LHCN-M2 (cell line): ENCODE data around the gene ANXA10. TPM values are rescaled to one million over a fixed set of nuclear protein-coding genes. Genes with fewer than 3 reads are reported as not detected.
"Not testable (repeated sequence)": the region's sequence is repeated elsewhere in the genome, so short reads cannot be mapped to it uniquely, and the experiment has no call there.

Source experiments
- DNase-seq: peaks from one replicate; pipeline ENCODE4 v3.0.0-alpha.2; 2012; ENCODE audit warnings: low read depth
- polyA plus RNA-seq: library from polyadenylated mRNA; unstranded; fragments of >200 nt; gene quantifications from one replicate; pipeline ENCODE4 v1.2.1, GENCODE V29; 2012; ENCODE audit warnings: missing spikeins
- total RNA-seq: library from RNA; depleted of rRNA; stranded (reverse); fragments of >200 nt; gene quantifications from 2 replicates; pipeline ENCODE4 v1.2.3, GENCODE V29; 2014; rRNA removed

ANXA10 gene, protein sequence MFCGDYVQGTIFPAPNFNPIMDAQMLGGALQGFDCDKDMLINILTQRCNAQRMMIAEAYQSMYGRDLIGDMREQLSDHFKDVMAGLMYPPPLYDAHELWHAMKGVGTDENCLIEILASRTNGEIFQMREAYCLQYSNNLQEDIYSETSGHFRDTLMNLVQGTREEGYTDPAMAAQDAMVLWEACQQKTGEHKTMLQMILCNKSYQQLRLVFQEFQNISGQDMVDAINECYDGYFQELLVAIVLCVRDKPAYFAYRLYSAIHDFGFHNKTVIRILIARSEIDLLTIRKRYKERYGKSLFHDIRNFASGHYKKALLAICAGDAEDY
- 0.34 TPM in 1 of 2 replicates, not detected in the other for total RNA-seq
- 0.36 TPM for polyA plus RNA-seq

DNA sequence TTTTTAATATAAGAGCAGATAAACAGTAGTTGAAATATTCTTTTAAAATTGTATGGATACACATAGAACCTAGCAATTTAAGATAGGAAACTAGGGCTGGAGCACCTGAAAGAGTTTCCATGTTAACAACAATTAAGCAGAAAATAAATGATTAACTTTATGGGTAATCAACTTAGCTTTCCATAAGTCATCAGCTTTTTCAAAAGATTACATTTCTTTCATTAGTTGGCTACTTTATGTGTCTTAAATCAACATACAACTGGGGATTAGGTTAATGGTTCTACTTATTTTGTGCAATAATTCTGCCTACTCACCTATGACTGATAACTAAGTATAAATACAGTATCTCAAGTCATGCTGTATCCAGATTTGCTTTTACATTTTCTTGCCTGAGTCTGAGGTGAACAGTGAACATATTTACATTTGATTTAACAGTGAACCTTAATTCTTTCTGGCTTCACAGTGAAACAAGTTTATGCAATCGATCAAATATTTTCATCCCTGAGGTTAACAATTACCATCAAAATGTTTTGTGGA is at the start of gene ANXA10:
Gene ANXA10 (plus strand): TSS at position 362 of the 537 bp plus-strand sequence. CDS start 164 bp downstream, at position 526.
- DNase-seq = no peak

DNA sequence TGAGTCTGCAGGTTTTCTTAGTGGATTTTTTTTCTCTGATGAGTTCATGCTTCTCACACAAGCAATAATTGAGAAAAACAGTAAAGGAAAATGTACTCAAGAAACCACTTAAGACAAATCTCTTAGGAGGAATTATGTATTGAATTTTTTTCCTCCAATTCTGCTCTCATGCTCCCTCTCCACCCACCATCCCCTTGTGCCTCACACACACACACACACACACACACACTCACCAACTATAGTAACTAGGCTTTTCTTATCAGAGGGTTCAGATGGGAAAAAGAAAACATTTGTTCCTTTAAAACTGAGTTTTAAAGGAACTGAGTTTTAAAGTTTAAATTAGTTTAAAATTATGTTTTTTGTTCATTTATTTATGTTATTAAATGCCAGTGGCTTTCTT is 47.0 kb upstream of the ANXA10 start:
- DNase-seq = no peak

DNA sequence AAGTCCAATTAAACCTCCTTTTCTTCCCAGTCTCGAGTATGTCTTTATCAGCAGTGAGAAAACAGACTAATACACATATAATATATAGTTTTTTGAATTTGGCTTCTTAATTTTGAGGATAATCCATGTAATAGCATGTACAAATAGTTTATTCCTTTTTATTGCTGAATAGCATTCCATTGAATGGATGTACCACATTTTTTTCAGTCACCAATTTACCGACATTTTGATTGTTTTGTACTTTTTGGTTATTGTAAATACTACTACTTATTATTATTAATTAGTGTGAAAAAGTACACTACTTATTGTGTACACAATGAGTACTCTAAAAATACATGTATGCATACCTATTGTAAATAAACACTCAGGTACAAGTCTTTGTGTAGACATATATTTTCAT is 42.3 kb upstream of the ANXA10 start:
- no peak for DNase-seq

DNA sequence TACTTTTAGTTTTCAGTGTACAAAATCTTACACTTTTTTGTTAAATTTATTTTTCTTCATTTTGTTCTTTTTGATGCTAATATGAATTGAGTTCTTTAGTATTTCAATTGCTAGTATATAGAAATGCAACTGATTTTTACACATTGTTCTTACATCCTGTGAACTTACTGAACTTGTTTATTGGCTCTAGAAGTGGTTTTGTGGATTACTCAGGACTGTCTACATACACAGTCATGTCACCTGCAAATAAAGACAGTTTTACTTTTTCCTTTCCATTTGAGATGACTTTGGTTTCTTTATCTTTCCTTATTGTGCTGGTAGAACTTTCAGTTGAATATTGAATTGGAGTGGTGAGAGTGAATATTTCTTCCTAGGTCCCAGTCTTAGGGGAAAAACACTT is 40.8 kb upstream of the ANXA10 start:
- DNase-seq = no peak

DNA sequence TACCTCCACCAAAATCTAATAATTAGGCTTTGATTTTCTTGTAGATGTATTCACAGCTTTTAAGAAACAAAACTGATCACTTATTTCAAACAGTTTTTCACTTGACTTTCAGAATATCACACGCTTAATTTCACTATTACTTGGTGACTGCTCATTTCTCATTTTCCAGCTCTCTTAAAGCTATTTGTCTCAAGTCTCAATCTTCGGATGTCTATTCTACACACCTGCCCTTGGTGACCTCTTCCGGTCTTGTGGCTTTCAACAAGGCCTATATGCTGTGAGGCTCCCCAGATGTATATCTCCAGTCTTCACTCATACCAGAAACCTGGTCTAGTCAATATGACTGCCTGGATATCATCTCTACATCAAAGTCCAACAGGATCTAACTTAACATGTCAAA is 34.9 kb upstream of the ANXA10 start:
- DNase-seq = no peak

DNA sequence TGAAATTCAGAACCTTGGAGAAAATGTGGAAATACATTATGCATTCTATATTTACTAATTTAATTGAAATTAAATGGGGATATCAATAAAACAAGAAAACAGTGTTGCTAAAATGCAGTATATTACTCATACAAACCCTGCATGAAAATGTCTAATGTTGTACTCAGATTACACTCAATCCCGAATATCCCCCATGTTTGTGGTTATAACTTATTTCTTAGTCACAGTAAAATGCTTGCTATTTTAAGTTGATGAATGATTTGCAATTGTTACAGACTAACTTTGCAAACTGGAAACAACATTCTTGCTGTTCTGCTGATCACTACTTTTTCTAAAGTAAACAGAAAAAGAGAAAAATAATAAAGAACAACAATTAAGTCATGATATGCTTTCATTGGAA is 33.1 kb upstream of the ANXA10 start:
- DNase-seq = peak; percentile 84

DNA sequence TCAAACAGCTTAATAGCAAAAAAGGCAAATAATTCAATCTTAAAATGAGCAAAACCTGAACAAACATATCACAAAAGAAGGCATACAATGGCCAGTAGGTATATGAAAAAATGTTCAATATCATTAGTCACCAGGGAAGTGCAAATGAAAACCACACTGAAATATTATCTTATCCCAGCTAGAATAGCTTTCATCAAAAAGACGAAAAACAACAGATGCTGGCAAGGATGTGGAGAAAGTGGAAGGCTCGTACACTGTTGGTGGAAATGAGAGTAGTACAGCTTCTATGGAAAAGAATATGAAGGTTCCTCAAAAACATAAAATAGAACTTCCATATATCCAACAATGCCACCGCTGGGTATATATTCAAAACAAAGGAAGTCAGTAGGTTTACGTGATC is 29.3 kb upstream of the ANXA10 start:
- DNase-seq = peak; percentile 70

DNA sequence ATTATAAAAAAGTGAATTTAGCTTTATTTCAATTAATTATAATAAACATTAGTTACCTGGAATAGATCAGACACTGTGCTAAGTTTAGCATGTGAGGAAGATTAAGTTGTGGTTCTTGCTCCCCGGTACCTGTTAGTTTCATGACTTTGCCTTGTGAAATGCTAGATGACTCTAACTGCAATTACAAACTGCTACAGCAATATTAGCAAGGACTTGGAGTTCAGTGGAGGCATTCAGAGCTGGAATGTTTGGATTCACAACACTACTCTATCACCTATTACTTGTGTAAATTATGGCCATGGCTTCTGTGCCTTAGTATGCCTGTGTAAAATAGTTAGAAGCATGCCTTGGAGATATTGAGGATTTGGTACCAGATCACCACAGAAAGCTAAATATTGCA is 21.4 kb upstream of the ANXA10 start:
- DNase-seq = no peak

DNA sequence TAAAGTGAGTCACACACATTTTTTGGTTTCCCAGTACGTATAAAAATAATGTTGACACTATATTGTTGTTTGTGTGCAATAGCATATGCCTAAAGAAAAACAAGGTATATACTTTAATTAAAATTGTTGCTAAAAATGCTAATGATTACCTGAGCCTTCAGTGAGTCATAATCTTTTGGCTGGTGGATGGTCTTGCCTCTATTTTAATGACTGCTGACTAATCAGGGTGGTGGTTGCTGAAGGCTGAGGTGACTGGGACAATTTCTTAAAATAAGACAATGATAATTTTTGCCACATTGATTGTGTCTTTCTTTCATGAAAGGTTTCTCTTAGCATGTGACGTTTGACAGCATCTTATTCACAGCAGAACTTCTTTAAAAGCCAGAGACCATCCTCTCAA is 21.0 kb upstream of the ANXA10 start:
- peak; percentile 4 for DNase-seq

DNA sequence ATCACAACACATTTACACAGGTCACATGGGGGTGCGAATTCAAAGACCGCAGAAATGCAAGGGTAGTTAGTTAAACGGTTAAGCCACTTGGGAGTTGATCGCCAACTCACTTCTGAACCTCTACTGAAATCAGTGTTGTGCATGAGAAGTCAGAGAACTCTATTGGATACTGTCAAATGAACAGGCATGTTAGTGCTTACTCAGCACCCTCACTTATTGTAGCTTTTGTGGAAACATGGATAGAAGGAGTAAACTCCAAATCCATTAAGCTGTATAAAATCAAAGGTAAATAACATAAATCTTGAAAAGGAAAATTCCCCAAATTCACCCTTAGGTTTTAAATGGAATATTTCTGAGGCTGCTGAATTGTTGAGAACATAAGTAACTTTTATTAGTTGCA is 17.5 kb upstream of the ANXA10 start:
- DNase-seq = no peak

DNA sequence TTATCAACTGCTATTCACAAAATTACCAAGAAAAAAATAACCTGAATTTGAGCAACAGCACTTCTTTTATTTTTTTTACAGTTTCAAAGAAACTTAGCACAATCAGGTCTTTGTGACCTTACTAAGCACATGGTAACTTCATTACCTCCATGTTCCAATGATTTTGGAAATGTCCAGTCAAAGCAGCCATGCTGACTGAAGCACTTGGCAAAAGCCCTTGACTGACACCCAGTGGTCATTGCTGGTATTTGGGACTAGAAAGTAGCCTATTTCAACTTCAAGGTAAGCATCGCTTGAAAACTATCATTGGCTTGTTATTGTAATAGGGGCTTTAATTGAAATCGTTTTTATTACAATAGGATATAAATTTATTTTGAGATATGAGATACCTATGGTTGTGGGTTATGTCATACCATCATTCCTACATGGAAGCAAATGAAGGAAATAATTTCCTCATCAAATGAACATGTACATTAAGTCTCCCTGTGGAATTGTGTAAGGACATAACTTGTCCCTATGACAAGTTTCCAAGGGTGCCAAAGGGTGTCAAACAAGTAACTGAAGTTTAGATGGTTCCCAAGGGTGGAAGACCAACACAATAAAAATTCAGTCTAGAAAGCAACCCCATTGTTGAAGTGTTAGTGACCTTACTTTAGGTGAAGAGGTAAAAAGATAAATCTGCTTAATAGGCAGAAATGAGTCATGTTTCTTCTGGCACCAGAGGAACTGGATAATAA is 15.2 kb upstream of the ANXA10 start:
- DNase-seq = peak; percentile 66

DNA sequence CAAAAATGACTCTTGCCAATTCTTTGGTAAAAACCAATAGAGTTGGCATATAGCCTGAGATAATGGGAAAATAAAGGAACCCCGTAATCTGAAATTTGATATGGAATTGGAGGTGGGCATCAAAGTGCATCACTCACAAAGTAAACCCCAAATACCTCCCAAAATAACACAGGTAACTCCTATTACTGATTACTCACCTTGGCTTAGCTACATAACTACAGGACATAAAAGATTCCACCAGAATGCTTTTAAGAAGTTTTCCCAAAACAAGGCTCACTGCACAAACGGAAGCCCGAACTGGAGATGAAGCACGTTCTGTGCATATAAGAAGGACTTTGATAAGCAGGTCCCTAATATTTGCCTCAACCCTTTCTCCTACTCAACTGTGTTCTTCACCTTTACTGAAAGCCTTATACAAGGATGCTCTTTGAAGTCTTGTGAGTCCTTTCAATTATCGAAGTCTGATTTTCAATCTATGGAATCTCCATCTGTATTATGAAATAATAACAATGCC is 14.6 kb upstream of the ANXA10 start:
- DNase-seq = no peak

DNA sequence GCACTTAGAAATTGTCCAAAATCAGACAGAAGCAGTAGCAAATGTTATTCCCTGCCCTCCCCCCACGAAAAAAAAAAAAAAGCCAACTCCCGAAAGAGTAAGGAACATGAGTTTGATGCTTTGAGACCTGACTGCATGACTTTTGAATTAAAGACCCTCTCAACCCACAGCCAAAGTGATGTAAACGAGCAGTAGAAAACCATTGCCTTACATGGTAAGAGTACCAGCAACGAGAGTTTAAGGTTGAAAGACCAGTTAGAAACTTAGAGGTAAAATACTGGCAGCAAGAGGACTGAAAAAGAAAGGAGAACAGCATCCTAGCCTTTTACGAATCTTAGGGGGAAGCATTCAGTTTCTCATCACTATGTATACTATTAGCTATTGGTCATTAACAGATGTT is 10.0 kb upstream of the ANXA10 start:
- DNase-seq = no peak

DNA sequence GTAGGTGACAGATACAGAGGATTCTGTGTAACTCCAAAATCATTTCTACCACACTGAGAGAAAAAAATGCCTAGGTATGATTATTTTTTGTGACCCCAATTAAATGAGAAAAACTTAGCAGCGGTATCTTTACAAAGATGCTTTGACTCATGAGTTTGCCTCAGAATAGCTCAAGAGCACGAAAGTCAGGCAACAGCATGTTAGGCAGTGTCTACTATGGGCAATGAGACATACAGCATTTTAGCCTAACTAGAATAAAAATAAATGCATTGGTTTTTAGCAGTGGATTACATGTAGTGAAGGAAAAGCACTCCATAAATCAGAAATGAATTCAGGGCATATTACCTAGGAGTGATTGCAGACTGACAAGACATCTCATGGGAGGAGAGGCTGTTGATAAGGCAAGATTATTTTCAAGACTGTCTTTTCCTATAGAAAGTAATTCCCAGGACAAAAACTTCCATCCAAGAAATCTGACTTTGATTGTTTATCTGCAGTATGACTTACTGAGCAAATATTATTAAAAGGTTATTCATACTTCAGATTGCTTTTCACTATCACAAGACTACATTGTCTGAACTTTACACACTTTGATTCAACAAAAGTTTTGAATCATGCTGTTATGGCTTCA is 3.6 kb downstream of the ANXA10 start:
- no peak for DNase-seq

DNA sequence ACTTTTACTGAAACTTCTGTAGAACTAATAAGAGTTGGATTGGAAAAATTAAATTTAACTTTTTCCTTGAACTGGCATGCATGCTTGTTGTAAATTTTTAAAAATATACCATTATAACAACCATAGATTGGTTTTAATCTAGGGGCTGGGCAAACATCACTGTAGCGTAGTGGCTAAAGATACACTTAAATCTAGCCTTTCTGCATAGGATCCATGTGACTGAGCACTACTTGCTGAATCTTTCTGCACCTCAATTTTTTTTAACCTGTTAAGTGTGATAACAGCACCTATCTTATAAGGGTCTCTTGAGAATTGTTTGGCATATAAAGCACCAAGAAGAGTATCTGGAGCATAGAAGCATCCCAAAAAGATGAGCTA is 4.1 kb downstream of the ANXA10 start:
- no peak for DNase-seq

DNA sequence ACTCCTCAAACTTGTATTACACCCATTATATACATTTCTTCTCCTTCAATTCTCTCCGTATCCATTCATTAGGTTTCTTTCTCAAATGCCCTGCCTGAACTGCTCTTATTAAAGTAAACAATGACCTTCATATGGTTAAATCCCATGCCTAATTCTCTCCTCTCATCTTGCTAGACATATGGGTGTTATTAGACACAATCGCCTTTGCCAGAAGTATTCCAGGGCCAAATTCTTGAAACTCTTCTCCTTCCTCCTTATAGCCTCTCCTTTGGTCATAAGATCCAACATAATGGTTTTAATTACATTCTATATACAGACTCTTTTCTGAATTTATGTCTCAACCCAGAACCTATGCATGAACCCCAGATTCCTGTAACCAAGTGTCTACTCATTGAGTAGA is 4.8 kb downstream of the ANXA10 start:
- no peak for DNase-seq

DNA sequence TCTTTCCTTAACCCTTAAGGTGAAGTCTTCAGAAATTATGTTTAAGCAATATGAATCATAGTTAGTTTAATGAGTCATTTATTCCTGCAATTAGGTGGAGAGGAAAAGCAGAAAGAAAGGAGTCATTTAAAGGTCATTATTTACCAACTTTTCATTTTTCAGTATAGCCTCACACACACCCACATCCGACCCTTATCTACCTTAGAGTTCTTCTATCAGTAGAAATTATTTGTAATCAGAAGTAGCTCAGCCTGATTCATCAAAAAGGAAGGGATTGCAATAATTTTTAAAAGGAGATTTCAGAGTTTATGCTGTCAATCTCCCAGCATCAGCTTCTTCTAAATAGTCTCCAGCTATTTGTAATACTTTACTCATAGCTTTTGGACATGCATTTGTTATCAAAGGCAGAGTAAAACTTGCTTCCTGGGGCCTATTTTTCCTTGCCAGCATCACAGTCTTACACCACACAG is 5.9 kb downstream of the ANXA10 start:
- peak; percentile 54 for DNase-seq

DNA sequence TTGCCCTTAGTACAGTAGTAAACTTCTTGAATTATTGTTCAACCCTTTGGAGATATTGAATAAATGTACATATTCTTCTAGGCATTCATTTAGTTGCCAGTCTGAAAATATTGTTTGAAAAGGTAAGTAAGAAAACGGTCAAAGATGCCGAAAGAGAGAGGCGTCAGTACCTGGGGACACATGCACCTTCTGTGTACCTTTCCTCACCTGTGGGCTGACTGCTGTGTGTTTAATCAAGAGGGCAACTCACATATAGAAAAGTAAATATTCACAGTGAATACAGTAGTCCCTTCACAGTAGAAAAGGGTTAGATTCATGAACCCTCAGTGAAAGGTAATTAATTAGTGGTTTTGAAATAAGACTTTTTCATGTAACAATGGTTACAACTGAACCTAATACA is 6.9 kb downstream of the ANXA10 start:
- DNase-seq = no peak

DNA sequence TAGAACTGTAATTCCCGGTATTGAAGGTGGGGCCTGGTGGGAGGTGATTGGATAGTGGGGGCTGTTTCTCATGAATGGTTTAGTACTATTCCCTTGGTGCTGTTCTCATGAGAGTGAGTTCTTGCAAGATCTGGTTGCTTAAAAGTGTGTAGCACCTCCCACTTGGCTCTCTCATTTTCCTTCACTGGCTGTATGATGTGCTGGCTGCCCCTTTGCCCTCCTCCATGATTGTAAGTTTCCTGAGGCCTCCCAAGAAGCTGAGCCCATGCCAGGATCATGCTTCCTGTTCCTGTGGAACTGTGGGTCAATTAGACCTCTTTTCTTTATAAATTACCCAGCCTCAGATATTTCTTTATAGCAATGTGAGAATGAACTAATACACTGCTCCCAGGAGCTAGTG is 8.7 kb downstream of the ANXA10 start:
- no peak for DNase-seq

DNA sequence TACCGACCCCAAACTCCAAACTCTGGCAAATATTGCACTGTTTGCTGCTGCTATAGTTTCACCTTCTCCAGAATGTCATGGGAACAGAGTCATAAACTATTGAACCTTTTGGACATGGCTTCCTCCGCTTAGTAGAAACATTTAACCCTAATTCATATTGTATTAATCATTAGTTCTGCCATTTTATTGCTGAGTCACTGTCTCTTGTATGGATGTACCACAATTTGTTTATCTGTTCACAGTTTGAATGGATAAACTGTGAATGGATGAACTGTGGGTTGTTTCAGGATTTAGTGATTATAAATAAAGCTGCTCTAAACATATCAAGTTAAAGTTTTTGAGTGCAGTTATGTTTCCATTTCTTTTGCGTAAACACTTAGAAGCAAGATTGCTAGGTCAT is 10.1 kb downstream of the ANXA10 start:
- DNase-seq = no peak

DNA sequence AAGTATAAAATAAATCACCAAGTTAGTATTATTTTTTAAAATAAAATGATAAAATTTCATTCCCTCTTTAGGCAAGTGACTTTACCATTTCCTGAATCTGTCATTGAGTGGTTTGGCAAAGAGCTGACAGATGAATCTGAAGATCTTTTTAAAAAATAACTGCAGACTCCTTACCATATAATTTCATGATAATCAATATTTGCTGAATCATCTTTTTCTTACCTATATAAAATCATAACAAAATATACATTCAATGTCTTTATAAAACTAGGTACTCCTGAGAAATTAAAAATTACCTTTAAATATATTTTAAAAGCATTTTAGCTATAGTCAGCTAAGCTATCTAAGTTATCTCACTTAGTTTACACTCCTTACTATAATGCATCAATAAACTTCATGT is 17.2 kb downstream of the ANXA10 start:
- DNase-seq = no peak

DNA sequence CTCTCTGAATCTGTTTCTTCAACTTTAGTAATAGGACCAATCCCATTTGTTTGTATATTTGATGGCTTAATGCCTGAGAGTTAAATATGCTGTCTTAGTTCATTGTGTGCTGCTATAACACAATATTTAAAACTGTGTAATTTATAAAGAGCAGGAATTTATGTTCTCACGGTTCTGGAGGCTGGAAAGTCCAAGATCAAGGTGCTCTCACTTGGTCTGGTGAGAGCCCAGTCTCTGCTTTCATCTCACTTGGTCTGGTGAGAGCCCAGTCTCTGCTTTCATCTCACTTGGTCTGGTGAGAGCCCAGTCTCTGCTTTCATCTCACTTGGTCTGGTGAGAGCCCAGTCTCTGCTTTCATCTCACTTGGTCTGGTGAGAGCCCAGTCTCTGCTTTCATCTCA is 20.7 kb downstream of the ANXA10 start:
- not testable (repeated sequence) for DNase-seq
